CD4-positive, alpha-beta T cell treated with Interleukin-1 beta for 1 hour (primary cell): ENCODE data around the gene MAPKAPK5.
"Not testable (repeated sequence)": the region's sequence is repeated elsewhere in the genome, so short reads cannot be mapped to it uniquely, and the experiment has no call there.

Source experiments
- DNase-seq, 2 donors: peaks; one replicate each; pipeline ENCODE4 v3.0.0-alpha.2; 2020 to 2022

Gene MAPKAPK5

GRCh38 chr12:111828338-111828979 is 13.6 kb upstream of the MAPKAPK5 start:
- DNase-seq: no peak

DNA sequence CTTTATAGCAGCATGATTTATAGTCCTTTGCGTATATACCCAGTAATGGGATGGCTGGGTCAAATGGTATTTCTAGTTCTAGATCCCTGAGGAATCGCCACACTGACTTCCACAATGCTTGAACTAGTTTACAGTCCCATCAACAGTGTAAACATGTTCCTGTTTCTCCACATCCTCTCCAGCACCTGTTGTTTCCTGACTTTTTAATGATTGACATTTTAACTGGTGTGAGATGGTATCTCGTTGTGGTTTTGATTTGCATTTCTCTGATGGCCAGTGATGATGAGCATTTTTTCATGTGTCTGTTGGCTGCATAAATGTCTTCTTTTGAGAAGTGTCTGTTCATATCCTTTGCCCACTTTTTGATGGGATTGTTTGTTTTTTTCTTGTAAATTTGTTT is 12.4 kb upstream of the MAPKAPK5 start:
- DNase-seq: not testable (repeated sequence)

DNA sequence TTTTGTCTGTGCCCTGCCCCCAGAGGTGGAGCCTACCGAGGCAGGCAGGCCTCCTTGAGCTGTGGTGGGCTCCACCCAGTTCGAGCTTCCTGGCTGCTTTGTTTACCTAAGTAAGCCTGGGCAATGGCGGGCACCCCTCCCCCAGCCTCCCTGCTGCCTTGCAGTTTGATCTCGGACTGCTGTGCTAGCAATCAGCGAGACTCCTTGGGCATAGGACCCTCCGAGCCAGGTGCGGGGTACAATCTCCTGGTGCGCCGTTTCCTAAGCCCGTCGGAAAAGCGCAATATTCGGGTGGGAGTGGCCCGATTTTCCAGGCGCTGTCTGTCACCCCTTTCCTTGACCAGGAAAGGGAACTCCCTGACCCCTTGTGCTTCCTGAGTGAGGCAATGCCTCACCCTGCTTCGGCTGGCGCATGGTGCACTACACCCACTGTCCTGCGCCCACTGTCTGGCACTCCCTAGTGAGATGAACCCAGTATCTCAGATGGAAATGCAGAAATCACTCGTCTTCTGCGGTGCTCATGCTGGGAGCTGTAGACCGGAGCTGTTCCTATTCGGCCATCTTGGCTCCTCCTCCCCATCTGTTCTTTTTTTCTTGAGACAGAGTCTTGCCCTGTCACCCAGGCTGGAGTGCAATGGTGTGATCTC is 7.2 kb upstream of the MAPKAPK5 start:
- DNase-seq: peak; percentile 24 to 31

DNA sequence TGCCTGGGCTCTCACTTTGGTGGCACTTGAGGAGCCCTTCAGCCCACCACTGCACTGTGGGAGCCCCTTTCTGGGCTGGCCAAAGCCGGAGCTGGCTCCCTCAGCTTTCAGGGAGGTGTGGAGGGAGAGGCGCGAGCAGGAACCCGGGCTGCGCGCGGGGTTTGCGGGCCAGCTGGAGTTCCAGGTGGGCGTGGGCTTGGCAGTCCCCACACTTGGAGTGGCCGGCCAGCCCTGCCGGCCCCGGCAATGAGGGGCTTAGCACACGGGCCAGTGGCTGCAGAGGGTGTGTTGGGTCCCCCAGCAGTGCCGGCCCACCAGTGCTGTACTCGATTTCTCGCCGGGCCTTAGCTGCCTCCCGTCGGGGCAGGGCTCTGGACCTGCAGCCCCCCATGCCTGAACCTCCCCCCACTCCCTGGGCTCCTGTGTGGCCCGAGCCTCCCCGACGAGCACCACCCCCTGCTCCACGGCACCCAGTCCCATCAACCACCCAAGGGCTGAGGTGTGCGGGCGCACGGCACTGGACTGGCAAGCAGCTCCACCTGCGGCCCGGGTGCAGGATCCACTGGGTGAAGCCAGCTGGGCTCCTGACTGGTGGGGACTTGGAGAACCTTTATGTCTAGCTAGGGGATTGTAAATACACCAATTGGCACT is 6.4 kb upstream of the MAPKAPK5 start:
- DNase-seq: not testable (repeated sequence)

DNA sequence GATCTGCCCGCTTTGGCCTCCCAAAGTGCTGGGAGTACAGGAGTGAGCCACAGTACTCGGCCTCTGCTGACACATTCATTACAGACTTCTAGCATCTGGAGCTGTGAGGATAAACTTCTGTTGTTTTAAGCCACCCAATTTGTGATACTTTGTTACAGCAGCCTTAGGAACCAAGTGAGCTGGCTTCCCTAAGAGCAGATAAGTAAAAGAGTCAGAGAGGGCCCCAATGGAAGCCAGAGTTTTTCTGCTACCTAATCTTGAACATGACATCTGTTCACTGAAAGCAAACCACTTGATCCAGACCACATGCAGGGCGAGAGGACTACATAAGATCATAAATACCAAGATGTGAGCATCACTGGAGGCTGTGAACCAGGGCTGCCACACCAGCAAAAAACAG is 3.7 kb upstream of the MAPKAPK5 start:
- no peak for DNase-seq

- no peak for DNase-seq
Observed at GRCh38 chr12:111840807-111841206, 1.2 kb upstream of the MAPKAPK5 start.

GRCh38 chr12:111841236-111841749 is 735 bp upstream of the MAPKAPK5 start:
- no peak for DNase-seq

DNA sequence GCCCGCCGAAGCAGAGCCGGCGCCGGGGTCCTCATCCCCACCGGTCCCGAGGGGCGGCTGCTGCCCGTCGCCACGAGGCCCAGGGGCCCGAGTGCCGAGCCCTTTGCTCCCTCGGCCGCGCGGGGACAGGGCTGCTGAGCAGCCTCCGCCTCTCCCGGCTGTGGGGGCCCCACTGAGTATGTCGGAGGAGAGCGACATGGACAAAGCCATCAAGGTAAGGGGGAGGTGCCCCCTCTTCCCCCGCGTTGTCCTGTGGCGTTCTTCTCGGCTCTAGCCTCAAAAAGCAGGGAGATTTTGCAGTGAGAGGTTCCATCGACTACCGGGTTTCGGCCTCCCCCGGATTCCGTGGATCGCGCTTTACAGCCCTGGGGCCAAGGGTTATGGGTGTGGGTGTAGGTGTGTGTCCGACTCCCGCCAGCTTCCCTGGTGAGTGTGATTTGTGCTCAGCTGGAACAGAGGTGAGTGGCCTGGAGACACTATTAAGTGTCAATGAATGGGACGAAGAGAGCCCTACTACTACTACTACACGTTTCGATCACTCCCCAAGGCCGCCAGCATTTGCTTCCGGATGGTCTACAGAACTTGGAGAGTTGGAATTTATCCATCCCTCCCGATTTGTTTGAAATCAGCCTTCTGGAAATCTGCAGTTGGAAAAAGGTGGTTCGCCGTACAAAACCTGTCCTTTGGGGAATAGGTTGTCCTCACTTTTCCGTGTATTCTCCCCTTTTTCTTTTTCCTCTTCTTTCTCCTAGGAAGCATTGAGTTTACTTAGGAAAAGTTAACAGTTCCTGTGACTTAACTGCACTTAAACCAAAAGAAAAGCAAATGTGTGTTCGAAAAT is 748 bp downstream of the MAPKAPK5 start:
- peak in 1 of 2 donors; percentile 37 for DNase-seq

DNA sequence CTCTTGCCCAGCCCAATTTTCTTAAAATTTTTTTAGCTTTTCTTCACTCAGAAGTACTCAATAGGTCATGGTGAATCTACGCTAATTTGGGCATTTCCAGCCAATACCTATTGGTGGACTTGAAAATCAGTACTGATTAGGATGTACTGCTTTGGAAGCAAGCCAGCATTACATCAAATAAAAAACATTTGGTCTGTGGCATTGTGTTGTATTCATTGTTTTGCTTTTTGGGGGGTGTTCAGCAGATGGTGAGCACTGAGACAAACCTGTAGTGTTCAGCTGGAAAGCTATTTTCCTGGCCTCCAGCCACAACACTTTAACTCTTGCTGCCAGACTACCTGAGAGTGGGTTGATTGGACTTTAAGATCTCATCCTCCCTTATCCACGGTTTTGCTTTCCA is 4.0 kb downstream of the MAPKAPK5 start:
- no peak for DNase-seq

DNA sequence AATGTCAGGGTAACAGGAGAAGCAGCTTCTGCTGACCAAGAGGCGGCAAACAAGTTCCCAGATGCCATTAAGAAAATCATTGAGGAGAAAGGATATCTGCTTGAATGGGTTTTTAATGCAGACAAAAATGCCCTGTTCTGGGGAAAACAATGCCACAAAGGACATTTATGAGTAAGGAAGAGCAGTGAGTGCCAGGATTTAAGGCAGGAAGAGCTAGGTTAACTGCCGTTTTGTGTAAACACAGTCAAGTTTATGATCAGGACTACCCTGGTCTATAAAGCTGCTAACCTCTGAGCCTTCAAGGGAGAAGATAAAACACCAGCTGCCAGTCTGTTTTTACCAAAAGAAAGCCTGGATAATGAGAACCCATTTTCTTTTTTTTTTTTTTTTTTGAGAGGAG is 8.5 kb downstream of the MAPKAPK5 start:
- no peak for DNase-seq

DNA sequence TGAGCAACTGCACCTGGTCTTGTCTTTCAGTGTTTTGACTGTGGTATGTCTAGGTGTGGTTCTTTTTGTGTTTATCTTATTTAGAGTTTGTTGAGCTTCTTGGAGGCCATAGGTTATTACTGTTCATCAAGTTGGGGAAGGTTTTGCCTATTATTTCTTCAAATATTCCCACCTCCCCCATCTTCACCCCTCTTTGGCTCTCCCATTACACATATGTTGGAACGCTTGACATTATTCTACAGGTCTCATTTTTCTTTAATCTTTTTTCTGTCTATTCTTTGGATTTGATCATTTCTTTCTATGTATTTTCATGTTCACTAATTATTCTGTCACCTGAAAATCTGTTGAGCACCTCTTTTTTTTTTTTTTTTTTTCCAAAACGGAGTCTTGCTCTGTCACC is 16.2 kb downstream of the MAPKAPK5 start:
- DNase-seq: no peak

DNA sequence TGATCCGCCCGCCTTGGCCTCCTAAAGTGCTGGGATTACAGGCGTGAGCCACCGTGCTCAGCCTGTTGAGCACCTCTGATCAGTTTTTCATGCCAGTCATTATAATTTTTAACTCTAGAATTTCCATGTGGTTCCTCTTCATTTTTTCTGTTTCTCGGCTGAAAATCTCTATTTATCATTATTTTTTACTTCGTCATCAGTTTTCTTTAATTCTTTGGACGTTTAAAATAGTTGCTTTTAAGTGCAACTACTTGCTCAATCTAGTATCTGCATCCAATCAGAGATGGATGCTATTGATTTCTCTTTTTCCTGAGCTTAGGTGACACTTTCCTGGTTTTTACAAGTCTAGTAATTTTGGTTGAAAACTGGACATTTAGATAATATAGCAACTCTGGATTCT is 16.8 kb downstream of the MAPKAPK5 start:
- no peak for DNase-seq

GRCh38 chr12:111864913-111865312 is 22.9 kb downstream of the MAPKAPK5 start:
- DNase-seq: no peak

DNA sequence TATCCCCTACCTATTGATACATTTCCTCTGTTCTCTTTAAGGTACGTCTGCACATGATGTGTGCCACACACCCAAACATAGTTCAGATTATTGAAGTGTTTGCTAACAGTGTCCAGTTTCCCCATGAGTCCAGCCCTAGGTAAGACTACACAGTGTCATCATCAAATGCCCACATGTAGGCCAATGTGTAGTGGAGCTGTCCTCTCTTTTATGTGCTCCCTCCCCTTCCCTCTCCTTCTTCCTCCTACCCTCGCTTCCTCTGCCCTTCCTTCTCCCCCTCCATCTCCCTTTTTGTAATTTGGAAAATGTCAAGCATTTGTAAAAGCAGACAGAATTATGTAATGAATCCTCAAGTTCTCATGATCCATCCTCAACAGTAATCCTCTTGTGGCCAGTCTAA is 25.5 kb downstream of the MAPKAPK5 start:
- no peak for DNase-seq

- no peak for DNase-seq
Observed at GRCh38 chr12:111868676-111869588, 26.9 kb downstream of the MAPKAPK5 start.

DNA sequence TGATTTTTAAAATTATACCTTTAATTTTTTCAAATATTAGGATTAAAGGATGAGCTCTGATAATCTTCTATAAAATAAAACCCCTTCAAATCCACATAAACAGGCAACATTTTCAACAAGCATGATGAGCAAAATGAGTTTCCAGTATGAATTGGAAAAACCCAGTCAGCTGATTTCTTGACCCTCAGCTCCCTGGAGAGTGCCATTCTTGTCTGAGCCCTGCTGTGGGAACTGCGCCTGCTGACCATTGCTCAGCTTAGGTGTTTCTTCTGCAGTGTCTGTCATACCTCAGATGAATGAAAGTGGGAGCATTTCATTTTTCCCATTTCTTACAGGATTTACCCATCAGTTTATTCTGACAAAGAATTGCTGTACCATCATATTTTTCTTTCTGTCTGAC is 27.6 kb downstream of the MAPKAPK5 start:
- no peak for DNase-seq

- DNase-seq: no peak
Observed at GRCh38 chr12:111870216-111870615, 28.2 kb downstream of the MAPKAPK5 start.

DNA sequence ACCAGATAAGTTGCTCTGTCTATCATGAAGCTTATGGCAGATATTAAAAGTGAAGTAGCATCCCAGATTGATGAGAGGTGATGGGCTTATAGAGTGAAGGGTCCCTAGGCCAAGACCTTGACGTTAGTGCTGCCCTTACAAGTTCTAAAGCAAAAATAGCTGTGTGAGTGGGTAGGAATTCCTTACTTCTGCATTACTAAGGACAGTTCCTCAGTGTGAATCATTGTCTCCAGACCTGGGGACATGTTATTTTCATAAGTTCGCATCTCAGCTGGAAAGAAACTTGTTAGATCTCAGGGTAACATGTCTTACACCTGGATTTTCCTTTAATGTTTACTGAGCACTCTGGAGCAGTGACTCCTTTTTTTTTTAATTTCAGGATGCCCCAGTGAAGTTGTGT is 28.7 kb downstream of the MAPKAPK5 start:
- DNase-seq: no peak

DNA sequence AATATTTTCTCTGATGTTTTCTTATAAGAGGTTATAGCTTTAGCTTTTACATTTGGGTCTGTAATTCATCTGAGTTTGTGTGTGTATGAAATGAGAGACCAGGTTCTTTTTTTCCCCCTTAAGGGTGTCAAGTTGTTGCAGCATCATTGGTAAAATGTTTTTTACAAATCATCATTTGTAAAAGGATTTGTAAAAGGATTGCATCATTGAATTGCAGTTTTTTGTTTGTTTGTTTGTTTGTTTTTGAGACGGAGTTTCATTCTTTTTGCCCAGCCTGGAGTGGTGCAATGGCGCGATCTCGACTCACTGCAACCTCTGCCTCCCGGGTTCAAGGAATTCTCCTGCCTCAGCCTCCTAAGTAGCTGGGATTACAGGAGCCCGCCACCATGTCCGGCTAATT is 31.1 kb downstream of the MAPKAPK5 start:
- DNase-seq: no peak

DNA sequence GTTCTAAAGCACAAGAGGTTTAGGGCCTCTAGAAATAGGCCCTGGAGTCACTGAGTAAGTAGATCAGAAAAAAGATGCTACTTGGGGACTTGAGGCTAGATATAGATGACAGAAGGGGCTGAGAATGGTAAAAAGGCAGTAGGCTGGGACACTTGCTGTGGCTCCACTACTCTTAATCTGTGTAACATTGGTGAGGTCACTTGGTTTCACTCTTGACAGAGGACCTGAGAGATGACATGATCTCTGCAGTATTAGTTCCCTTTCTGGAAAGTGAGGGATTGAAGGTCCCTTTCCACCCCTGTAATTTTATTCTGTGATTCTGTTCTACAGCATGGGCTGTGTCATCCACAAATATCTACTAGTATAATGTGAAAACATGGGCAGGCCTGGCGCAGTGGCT is 39.7 kb downstream of the MAPKAPK5 start:
- no peak for DNase-seq

DNA sequence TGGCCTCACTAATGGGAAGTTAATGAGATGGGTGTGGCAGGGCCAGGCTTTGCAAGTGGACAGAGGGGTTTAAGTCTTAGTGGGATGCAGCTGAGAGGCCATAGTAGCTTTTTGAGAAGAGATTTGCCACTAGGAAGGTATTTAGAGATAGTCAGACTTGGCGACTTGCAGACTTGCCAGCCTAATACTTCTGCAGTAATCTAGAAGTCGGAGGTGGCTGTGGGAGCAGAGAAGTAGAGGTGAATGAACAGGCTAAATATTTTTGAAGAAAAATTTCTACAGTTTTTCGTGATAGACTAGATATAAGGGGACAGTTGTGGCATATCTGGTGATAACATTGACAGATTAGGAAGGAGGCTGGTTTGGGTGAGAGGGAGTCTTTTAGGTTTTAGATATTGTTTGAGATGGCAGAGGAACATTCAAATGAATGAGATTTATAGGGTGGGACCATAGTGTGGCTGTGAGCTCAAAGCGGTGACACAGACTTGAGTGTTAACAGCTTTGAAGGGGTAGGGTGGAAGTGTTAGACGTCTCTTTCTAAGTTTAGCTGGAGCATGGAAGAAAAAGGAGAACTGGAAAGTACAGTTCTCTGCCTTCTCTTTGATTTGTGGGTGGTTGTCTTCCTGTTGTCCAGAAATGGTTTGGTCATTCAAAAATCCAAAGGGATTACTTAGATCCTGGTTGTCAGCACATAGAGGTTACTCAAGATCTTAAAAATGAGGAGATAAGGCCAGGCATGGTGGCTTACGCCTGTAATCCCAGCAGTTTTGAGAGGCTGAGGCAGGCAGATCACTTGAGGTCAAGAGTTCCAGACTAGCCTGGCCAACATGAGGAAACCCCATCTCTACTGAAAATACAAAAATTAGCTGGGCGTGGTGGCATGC is 44.9 kb downstream of the MAPKAPK5 start:
- no peak for DNase-seq
